Fibroblast of skin of back (primary cell): Measurements from ENCODE around the gene ETV6.
A peak's percentile ranks its signal among the peaks of the same experiment; 100 is the strongest.

Source experiments
- DNase-seq: peaks from one replicate; pipeline ENCODE4 v3.0.0-alpha.2; 2013

Gene ETV6

DNA sequence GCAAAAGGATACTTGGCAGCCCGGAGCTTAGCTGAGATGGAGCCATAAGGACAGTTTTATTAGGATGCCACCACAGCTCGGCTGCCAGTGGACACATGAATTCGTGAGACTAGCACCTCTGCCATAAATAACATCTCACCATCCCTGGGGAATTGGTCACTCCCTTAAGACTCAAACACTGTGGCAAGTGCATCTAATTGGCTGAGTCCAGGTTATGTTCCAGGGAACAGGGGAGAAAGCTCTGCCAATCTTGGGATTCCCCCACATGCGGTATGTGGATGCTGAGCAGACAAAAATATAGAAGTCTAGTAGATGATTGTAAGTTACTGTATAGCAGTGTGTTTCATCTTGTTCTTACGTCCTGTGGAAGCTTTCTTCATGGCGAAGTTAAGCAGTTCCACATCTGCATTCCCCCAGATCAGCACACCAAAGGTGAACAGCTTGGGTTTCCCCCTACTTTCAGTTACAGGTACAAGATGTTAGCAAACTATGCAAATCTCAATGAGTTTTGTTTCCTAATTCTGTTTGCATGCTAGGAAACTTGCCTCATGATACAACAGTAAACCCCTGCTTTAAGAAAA is 131.1 kb downstream of the ETV6 start:
- no peak for DNase-seq

DNA sequence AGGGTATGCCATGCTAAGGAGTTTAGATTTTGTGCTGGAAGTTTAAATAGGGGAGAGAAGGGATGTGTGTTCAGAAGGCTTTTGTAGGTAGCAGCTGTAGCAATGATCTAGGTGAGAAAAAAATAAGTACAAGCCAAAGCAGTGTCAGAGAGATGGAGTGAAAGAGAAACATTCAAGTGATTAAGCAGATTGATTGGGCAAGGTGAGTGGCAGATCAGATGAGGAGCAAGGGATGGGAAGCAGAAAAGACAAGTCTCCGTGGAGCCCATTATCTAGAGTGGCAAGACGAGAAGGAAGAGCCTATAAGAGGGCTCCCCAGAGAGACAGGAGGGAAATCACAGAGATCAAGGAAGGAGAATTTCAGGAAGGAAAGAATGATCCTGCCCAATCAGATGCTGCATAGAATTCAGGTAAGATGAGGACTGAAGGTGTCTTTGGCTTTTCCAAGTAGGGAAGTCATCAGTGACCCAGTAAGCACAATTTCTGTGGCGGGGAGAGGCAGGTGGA is 133.5 kb downstream of the ETV6 start:
- DNase-seq, result no peak

DNA sequence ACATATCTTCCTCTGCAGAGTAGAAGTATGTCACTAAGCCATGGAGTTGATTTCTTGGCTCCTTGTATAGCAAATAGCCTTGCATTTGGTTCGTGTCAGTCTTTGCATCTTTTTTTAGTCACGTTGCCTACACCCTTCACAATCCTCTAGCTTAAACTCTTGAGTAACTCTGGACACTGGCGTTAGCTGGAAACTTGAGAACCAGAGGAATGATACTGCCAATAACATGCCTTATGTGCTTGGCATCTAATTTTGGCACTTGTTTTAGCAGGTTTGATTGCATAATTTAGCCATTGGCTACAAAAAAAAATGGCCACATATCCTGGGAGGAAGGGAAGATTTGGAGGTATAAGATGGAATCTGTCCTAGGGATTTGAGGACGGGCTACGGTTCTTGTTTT is 136.2 kb downstream of the ETV6 start:
- no peak for DNase-seq

DNA sequence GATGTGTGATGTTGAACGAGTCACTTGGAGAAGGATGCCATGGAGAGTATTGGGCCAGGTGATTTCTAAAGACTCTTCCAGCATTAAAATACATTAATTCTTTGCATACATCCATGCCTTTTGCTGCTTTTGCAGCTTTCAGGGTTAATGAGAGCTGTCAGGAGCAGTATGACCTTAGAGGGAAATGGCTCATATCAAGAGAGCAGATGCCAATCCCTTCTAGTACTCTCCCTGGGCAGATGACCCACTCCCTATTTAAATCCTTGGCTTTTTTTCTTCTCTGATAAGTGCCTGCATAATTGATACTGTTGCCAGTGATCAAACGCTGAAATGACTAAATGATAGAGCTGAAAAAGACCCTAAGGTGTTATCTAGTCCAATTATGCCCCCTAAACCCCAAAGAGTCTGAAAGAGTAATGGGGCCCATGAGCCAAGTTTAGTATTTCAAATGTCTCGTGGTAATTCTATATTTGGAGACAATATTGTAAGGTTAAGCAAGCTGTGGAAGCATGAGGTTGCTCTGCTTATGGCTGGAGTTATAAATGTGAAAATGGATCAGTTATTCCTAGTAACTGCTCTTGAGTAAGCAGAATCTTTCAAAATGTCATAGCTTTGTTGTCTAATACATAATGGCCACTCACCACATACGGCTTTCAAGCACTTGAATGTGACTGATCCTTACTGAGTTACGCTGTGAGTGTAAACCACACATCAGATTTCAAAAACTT is 137.3 kb downstream of the ETV6 start:
- DNase-seq, result no peak

DNA sequence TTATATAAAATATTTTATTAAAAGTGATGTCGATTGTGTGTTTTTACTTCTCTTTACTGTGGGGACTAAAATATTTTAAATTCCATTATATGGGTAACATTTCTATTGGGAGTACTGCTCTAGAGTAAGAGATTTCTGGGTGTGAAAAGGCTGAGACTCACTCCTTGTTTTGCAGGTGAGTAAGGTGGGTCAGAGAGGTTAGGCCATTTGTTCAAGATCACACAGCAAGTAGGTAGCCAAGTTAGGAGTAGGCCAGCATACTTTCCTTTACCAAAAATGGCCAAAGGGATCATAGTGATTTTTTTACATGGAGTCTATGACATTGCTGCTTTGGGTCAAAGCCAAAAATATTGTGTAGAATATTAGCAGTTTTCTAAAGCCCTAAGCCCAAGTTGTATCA is 138.0 kb downstream of the ETV6 start:
- no peak for DNase-seq

DNA sequence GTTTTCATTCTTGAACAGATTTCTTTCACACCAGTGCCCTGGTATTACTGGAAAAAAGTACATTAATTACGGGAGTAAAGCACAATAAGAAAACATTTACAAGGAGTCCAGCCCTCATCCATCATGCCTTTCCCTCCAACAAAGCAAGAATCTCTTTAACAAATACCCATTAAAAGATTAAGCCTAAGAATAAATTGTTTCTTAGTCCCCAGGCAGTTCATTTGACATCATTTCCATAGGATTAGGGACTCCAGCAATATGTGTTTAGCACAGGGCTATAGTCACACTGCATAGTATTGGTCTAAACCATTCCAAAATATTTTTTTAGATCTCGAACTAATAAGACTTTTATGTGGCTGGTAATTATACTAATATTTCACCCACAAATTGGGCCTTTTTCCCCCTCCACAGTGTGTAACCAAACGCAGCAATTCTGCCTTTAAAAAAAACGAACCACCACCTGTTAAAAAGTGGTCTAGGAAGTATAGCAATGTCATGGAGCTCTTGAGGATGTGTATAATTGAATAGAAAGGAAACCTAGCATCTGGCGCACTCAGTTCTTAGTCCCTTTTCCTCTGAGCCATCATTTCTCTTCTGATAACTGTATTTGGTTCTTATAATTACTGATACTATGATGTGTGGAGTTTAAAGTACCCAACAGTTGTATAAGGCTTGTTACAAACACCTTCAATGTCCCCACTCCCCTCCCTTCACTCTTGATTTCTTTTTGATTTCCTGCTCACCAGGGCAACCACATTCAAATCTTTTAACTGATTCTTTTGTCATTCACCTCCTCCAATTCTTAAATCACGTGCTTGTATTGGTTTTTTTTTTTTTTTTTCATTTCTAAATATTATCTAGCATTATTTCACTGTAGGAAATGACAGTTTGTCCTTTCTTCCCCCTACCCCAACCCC is 138.7 kb downstream of the ETV6 start:
- DNase-seq, result no peak

DNA sequence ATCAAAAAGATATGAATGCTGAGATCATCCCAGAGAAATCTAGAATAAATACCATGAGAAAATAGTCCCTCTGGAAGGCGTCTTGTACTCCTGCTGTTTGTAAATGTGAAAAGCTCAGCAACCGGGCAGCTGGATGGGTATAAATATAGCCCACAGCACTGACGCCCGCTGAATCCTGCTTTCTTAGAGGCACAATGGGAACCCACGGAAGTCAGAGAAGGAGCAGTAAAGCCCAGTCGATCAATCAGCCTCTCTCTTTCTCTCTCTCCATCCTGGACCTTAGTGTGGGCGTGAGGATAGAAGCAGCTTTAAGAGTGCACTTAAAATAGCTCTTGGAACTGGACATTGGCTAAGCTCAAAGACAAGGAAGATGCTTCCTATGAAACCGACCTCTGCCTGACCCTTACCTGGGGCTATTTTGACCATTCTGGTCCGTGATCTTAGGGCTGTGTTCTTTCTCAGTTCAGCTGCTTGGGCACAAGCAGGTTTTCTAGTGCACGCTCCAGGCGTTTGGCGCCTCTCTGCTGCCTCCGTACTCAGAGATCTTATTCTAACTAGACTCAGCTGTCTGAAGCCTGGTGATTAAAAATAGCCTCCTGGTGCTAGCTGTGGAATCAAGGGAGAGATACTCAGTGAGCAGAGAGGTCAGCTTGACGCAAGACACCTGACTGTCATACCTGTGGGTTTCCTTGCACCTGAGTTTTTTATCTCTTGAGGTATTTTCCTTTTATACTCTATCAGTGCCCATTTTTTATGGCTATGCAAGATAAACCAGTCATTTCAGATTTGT is 144.6 kb downstream of the ETV6 start:
- DNase-seq, result peak; percentile 66

DNA sequence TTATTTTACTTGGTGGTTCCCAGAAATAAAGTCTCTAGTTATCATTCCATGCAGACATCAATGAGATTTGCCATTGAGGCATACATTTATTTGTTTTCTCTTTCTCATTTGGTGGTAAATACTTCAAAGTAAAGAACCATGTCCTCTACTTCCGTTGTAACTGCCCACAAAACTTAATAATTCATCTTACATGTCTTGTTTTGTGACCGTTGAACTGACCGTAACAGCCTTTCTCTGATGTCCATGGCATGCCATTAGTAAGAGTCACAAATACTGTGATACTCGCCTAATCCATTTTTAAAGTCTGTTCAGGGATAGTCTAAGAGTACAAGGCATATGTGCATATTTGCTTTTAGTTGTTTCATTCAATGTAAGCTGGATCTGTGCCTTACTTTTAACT is 145.3 kb downstream of the ETV6 start:
- DNase-seq, result no peak

DNA sequence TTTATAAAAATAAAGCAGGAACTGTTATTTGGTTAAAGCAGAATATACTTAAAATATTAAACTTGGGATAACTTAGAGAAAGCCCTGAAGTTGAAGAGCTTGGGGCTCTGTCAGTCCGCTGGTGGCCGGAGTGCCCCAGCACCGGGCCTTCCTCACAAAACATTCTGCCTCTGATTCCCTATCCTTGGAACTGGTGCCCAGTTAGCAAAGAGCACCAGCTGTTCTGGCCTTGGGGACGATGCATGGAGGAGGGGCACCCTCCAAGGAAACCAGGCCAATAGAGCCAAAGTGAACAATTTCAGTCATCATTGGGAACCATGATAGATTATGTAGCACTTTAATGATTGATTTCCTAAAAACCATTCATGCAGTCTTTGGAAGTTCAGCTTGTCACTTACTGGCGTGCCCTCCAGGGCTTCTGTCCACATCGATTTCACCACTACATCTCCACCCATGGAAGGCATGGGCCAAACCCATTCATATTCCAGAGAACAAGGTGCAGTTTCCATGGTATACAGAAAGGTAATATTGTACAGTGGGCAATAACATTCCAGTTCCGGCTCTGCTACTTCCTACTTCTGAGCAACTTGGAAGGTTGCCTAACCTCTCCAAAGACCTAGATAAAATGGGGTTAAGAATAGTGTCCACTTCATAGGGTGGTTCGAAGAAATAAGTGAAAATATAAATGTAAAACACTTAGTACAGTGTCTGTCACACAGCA is 145.9 kb downstream of the ETV6 start:
- no peak for DNase-seq

DNA sequence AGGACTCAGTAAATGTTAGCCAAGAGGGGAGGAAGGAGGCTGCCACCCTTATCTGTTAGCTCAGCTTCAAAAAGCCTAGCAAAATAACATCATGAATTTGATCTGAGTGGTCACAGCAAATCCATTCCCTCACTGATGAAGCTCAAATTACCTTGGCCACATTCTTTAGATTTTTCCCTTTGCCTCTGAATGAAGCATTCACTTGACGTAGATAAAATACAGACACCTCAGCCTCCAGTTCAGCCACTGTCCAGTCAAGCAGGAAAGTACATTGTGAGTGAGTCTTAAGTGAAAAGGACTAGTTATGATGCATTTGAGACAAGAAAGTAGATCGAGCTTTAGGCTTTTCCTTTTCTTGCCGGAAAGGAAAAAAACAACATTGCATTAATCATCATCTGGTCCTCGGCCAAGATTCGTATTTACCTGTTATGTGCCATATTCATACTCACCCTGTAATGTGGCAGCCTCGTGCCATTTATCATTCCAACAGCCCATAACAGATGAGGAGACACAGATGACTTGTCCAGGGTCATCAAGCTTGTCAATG is 146.5 kb downstream of the ETV6 start:
- DNase-seq, result peak; percentile 77

DNA sequence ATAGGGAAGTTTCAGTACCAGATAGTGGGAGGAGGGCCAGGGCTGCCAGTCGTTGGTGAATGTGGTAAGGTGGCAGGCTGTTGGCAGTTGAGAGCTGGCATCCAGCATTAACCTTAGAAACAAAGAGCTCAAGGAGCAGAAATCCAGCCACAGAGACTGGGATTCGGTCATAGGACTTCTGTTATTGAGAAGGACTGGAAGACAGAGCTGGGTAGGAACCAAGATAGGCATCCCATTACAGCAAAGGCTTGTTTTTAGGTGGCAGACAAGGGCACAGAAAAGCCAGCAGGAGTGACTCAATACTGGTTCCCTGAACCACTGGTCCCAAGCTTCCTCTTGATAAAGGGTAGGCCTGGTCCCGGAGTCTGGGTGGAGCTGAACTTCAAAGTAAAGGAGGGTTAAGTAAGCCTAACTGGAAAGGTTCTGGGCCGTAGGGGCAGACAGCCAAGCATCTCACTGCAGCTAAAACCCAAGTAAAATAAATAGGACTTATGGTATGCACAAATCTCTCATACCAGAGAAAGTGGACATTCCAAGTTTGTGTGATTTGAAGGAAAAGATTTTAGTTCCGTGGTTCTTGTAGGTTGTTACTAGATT is 147.9 kb downstream of the ETV6 start:
- peak; percentile 99 for DNase-seq

DNA sequence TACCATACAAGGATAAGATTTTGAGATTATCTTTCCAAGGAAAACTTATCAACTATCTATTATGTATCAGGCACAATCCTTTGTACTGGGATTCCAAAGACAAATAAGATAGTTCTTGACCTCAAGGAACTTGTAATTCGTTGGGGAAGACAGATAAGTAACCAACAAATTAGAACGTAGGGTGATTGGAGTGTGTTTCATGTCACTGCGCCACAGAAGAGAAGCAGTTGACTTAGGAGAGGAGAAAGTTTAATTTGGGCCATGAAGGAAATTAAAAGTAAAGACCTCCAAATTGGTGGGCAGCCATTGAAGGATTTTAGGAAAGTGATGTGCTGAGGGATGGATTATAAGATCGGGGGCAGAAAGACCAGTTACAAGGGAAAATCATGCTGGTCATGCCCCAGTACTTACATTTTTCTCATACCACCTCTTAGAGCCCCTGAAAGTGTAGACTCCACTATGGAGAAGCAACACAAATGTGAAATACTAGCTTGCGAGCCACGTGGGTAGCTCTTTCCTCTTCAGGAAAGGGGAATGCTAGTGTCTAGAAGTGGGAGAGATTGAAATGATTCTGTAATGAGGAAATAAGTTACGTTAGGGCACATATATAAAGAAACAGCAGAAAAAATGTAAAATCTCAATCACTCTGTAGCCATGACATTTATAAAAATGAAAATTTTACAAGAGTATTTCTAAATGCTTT is 148.7 kb downstream of the ETV6 start:
- peak; percentile 47 for DNase-seq

DNA sequence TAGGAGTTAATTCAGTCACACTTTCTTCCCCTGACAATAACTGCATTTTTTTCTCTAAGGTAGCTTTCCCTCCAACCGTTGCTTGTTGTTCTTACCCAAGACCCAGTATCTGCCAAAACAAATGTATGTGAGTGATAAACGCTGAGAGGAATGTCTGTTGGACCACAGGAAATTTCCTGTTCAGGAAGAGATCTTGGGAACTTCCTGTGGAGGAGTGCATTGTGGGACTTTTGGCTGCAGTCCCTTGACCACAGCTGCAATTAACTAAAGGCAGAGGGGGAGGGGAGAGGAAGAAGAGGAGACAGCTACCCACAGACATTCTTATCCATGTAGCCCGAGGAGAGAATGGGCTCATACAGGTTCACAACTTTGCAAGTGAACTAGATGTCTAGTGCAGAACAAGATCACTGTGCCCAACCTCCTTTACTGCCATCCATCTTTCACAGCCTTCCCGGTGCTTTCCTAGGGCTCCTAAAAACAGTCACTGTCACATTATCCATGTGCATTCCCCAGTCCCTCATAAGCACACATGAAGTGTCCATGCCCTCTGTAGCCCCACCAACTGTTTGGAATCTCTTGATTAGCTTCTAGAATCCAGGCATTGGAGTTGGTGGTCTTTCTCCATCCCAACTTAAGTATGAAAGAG is 149.5 kb downstream of the ETV6 start:
- peak; percentile 96 for DNase-seq

DNA sequence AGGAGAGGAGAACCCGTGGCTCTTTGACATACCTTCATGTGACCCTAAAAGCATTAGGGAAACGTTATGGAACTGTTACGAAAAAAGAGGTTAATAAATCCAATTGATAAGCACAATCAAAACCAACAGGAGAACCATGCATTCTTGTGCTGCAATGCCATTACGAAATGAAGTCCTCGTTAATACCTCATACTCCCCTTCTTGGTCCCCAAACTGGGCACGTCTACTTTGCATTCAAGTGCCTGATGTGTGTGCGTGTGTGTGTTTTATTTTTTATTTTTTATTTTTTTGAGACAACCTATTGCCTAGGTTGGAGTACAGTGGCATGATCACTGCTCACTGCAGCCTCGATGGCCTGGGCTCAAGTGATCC is 150.0 kb downstream of the ETV6 start:
- DNase-seq, result no peak

DNA sequence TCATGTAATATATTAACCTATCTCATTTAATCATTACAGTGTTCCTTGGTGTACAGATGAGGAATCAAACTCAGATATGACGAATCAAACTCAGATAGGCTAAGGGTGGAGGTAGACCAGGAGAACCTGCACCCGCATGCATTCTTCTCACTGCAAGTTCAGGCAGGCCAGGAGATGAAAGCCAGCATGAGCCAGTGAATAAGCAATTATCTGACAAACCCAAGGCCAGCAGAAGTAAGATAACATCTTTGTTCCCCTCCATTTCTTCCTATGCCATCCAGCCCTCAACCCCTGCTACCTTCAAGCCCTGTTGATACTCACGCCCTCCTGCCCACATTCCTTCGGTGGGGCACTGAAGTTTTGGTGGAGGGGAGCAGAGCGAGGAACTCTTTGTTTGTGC is 152.2 kb downstream of the ETV6 start:
- no peak for DNase-seq

DNA sequence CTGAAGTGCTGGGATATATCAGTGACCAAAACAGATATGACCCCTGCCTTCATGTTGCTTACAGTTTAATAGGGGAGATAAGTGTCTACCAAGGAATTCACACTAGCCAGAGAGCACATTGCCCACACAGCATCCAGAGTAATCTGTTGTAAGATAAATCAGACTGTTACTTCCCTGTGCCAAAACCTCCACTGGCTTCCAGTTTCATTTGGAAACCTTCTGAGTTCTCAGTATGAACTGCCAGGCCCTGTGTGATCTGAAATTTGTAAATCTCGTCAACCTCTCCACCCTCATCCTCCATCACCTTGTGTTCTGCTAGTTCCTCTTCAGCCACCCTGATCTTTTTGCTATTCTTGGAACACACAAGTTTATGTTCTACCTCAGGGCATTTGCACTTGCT is 154.7 kb downstream of the ETV6 start:
- no peak for DNase-seq

DNA sequence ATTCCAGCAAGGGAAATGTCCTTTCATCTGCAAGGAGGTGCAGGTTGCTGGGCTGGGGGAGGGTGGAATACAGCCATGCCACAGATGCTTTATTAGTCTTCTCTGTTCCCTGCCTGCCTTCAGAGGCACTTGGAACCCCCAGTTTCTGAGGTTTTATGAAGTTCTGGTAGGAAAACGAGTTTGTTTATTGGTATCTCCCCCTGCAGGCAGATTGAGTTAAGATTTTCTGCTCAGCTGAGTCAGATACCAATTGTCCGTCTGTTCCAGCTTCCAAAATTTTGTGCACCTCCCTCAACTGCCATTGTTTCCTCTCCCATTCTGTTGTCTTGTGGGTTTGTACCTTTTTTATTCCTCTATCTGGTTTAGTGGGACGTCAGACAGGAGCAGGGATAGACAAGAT is 155.6 kb downstream of the ETV6 start:
- no peak for DNase-seq

DNA sequence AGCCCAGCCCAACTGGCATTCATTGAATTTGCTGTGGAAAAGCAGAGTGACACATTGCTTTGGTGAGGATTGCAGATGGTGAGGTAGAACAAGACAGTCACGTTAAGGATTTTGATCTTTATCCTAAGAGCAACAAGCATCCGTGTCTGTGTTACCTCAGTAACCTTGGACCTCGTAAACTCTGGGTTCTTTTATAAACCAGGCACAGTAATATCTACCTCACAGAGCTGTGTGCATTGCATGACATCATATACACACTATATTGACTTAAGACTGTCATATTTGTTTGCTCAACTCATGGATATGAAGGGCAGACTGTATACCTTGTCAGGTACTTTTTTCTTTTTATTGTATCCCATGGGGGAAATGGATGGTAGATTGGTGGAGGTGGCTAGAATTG is 156.2 kb downstream of the ETV6 start:
- DNase-seq, result no peak

DNA sequence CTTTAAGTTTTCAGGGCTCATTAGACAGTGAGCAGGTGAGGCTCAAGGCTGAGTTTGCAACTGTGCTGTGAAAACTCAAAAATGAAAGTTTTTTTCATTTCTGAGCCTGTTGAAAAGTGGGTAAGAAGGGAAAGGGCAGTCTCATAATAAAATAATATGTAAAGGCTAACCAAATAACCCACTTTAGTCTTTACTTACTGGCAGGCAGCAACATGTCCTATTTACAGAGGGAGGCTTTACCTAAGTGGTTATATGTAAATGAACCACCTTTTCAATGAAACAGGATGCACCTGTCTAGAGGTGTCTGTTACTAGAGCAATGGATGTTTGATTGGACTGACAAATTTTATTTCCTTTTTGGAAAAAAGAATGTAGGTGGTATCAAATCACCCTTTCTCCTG is 158.0 kb downstream of the ETV6 start:
- no peak for DNase-seq

DNA sequence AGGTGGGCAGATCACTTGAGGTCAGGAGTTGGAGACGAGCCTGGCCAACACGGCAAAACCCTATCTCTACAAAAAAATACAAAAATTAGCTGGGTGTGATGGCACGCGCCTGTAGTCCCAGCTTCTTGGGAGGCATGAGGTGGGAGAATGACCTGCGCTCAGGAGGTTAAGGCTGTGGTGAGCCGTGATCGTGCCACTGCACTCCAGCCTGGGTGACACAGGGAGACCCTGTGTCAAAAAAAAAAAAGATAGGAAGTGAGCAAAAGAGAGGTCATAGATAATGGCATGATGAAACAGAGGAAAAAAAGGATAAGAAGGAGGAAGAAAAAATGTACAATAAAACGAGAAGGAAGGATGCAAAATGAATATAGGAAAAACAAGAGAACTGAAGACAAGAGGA is 159.5 kb downstream of the ETV6 start:
- DNase-seq, result no peak
